ENCODE results near the gene COPE. TPM values are rescaled to one million over a fixed set of nuclear protein-coding genes. Genes with fewer than 3 reads are reported as not detected.

COPE gene
- total RNA-seq, 2 donors from 2014 or later: 134 to 266 TPM

DNA sequence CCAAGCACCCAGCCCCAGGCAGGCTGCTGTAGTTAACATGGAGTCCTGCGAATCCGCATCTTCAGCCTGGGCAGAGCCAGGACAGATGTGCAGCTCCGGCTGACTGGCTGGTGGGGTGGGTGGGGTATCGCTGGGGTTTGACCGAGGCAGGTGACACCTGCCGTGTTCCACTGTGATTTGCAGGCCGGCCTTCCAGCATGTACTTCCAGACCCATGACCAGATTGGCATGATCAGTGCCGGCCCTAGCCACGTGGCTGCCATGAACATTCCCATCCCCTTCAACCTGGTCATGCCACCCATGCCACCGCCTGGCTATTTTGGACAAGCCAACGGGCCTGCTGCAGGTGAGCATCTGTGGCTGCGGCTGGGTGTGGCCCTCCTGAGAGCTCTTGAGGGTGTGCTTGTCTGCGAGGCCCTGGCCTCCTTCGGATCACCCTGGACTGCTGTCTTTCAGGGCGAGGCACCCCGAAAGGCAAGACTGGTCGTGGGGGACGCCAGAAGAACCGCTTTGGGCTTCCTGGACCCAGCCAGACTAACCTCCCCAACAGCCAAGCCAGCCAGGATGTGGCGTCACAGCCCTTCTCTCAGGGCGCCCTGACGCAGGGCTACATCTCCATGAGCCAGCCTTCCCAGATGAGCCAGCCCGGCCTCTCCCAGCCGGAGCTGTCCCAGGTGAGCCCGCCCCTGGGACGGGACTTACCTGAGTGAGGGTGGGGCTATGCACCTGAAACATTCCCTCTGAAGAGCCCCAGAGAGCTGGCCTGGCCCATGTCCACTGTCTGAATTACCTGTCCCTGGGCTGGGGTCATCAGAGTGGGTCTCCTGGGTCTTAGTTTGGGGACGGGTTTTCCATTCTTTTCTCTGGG, 53.8 kb downstream of the COPE start:
- no peak for DNase-seq (ENCODE audit: low spot score)
- ATAC-seq (ENCODE audit: insufficient number of reproducible peaks, low FRiP score, low read depth): no peak
- H3K9me3 ChIP-seq: no peaks in the 10 kb centered on the region
- no peaks in the 10 kb centered on the region for H3K27me3 ChIP-seq (replicated peaks; ENCODE audit: insufficient read depth)
- TF ChIP-seq, protein P1, sequence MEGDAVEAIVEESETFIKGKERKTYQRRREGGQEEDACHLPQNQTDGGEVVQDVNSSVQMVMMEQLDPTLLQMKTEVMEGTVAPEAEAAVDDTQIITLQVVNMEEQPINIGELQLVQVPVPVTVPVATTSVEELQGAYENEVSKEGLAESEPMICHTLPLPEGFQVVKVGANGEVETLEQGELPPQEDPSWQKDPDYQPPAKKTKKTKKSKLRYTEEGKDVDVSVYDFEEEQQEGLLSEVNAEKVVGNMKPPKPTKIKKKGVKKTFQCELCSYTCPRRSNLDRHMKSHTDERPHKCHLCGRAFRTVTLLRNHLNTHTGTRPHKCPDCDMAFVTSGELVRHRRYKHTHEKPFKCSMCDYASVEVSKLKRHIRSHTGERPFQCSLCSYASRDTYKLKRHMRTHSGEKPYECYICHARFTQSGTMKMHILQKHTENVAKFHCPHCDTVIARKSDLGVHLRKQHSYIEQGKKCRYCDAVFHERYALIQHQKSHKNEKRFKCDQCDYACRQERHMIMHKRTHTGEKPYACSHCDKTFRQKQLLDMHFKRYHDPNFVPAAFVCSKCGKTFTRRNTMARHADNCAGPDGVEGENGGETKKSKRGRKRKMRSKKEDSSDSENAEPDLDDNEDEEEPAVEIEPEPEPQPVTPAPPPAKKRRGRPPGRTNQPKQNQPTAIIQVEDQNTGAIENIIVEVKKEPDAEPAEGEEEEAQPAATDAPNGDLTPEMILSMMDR (IDR thresholded peaks at IDR 0.05): no peak
- H3K27ac ChIP-seq: no peak overlapping the region
- H3K36me3 ChIP-seq: peaks cover 74% of the 10 kb centered on the region
- no peaks in the 10 kb centered on the region for H3K4me1 ChIP-seq (ENCODE audit: control insufficient read depth in 1 of 2, low read depth in 2 of 2)
- no peak overlapping the region for H3K4me3 ChIP-seq

DNA sequence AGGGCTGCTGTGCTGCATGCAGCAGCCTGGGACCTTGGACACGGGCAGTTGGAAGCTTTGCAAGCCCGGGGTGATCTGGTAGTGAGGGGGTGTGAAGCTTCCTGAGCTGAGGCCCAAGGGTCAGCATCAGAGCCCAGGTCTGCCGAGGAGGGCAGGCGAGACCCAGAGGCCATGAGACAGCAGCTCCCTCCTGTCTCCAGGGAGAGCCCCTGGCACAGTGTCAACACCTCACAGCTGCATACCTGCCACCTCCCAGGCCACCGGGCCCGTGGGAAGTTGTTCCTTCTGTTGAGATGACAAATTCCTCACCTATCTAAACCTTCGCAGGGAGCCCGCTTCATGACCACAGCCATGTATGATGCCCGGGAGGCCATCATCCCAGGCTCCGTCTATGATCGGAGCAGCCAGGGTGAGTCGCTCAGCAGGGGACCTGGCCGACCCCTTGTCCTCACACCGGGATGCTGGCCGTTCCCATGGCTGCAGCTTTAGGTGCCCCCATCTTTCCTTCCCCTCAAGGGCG, 55.3 kb downstream of the COPE start:
- TF ChIP-seq, protein P1 (IDR thresholded peaks at IDR 0.05): no peak
- H3K36me3 ChIP-seq: peaks cover 88% of the 10 kb centered on the region
- H3K27ac ChIP-seq: no peak overlapping the region
- H3K27me3 ChIP-seq (replicated peaks; ENCODE audit: insufficient read depth): no peaks in the 10 kb centered on the region
- no peaks in the 10 kb centered on the region for H3K4me1 ChIP-seq (ENCODE audit: control insufficient read depth in 1 of 2, low read depth in 2 of 2)
- ATAC-seq (ENCODE audit: insufficient number of reproducible peaks, low FRiP score, low read depth): no peak
- DNase-seq (ENCODE audit: low spot score): no peak
- H3K9me3 ChIP-seq: no peaks in the 10 kb centered on the region
- no peak overlapping the region for H3K4me3 ChIP-seq

GRCh38 chr19:18862976-18863842, 56.0 kb downstream of the COPE start:
- Histone ChIP-seq H3K9me3 (no peaks in the 10 kb centered on the region), H3K27ac (no peak overlapping the region), H3K27me3 (replicated peaks; ENCODE audit: insufficient read depth) (no peaks in the 10 kb centered on the region), H3K4me1 (ENCODE audit: control insufficient read depth in 1 of 2, low read depth in 2 of 2) (no peaks in the 10 kb centered on the region), H3K36me3 (peaks cover 93% of the 10 kb centered on the region), H3K4me3 (no peak overlapping the region)
- no peak for DNase-seq (ENCODE audit: low spot score)
- no peak for ATAC-seq (ENCODE audit: insufficient number of reproducible peaks, low FRiP score, low read depth)
- TF ChIP-seq, protein P1 (IDR thresholded peaks at IDR 0.05): no peak

DNA sequence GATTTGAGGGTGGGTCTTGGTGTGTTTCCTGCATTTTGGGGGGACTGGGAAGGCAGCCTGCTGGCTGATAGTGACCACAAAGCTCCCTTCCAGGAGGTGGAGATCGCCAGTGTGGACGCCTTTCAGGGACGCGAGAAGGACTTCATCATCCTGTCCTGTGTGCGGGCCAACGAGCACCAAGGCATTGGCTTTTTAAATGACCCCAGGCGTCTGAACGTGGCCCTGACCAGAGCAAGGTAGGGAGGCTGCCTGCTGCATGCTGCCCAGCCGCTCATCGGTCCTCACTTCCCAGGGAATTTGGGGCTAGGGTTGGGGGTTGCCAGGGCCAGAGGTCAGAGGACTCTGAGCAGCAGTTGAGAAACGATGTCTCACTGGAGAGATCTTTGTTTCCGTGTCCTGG, 57.3 kb downstream of the COPE start:
- no peak for ATAC-seq (ENCODE audit: insufficient number of reproducible peaks, low FRiP score, low read depth)
- DNase-seq (ENCODE audit: low spot score): no peak
- Histone ChIP-seq H3K4me1 (ENCODE audit: control insufficient read depth in 1 of 2, low read depth in 2 of 2) (no peaks in the 10 kb centered on the region), H3K36me3 (peaks cover 93% of the 10 kb centered on the region), H3K27ac (no peak overlapping the region), H3K4me3 (no peak overlapping the region), H3K27me3 (replicated peaks; ENCODE audit: insufficient read depth) (no peaks in the 10 kb centered on the region), H3K9me3 (no peaks in the 10 kb centered on the region)
- TF ChIP-seq, protein P1 (IDR thresholded peaks at IDR 0.05): no peak

GRCh38 chr19:18861235-18861634, 58.0 kb downstream of the COPE start:
- Histone ChIP-seq H3K27me3 (replicated peaks; ENCODE audit: insufficient read depth) (no peaks in the 10 kb centered on the region), H3K27ac (no peak overlapping the region), H3K4me1 (ENCODE audit: control insufficient read depth in 1 of 2, low read depth in 2 of 2) (no peaks in the 10 kb centered on the region), H3K36me3 (peaks cover 95% of the 10 kb centered on the region), H3K4me3 (no peak overlapping the region), H3K9me3 (no peaks in the 10 kb centered on the region)
- DNase-seq (ENCODE audit: low spot score) (no peak), ATAC-seq (ENCODE audit: insufficient number of reproducible peaks, low FRiP score, low read depth) (no peak)
- TF ChIP-seq, protein P1 (IDR thresholded peaks at IDR 0.05): no peak

Data from thoracic aorta (tissue), 2 donors.